ENCODE results near the gene CHRM3. TPM values are rescaled to one million over a fixed set of nuclear protein-coding genes. Genes with fewer than 3 reads are reported as not detected.

The CHRM3 gene
- total and polyA plus RNA-seq, 2 donors (not counting 1 experiment from before 2014, with no cell fraction given), result not detected

DNA sequence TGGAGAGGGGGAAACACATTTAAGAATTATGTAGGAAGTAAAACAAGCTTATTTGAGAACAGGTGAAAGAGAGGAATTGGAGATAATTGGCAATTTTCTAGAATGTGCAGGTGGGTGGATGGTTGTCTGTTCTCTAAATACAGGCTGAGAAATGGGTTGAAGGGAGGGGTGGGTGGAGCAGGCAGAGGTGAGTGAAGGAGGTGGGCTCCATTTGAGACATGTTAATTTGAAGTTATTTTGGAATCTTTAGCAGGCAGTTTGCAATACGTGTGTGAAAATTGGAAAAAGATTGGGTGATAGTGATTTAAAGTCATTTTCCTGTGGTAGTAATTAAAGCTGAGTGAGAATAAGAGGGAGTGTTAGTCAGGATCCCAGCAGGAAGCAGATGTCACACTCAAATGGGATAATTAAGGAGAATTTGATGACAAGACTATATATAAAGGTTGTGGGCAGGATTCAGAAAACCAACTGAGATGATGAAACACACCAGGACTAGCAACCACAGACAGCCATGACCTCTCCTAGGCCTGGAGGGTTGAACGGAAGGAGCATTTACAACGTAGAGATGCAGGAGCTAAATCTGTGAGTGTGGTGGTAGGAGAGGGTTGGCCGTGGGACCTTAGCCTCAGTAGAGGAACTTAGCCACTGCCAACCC lies 40.6 kb downstream of the CHRM3 start:
- 73% methylated on average over 1 of the region's 4 CpGs for WGBS (ENCODE audit: insufficient coverage)
- Histone ChIP-seq H3K27me3 (replicated peaks in 1 of 4; ENCODE audit: control extremely low read depth in 1 of 4, control insufficient read depth in 3 of 4, insufficient read depth in 4 of 4, low read length in 3 of 4) (no peaks in the 10 kb centered on the region), H3K9ac (ENCODE audit: low read length) (no peak overlapping the region), H4K20me1 (ENCODE audit: control insufficient read depth, insufficient read depth, low read length, poor library complexity, severe bottlenecking) (no peaks in the 10 kb centered on the region), H3K4me3 (ENCODE audit: control extremely low read depth in 1 of 5, extremely low read depth in 1 of 5, insufficient read depth in 1 of 5, low read depth in 2 of 5, low read length in 4 of 5) (no peak overlapping the region), H3K36me3 (replicated peaks in 1 of 2; ENCODE audit: control extremely low read depth in 1 of 2, control insufficient read depth in 1 of 2, extremely low read depth in 1 of 2, insufficient read depth in 2 of 2, low read length in 1 of 2) (no peaks in the 10 kb centered on the region), H3K9me3 (ENCODE audit: control extremely low read depth in 1 of 3, control insufficient read depth in 2 of 3, insufficient read depth in 1 of 3, low read length in 2 of 3) (no peaks in the 10 kb centered on the region), H3K4me2 (replicated peaks; ENCODE audit: low read depth, low read length, poor library complexity, severe bottlenecking) (no peak overlapping the region), H3K27ac (ENCODE audit: low read length in 2 of 2) (no peak overlapping the region), H3K4me1 (ENCODE audit: control insufficient read depth in 2 of 2, insufficient read depth in 2 of 2, low read length in 2 of 2) (no peaks in the 10 kb centered on the region), H3K79me2 (ENCODE audit: control insufficient read depth, insufficient read depth, low read length) (no peaks in the 10 kb centered on the region), H2AFZ (ENCODE audit: insufficient read depth, low read depth, low read length, poor library complexity, severe bottlenecking) (no peak overlapping the region)
- ATAC-seq (ENCODE audit: low read depth) (no peak), DNase-seq (no peak)
- CTCF ChIA-PET, result no interaction called here
- no peaks in the 10 kb centered on the region for H3K4me1 Mint-ChIP-seq
- intact Hi-C loops (cut with micrococcal nuclease), result no loop called here
- no peak overlapping the region for H3K4me3 Mint-ChIP-seq
- peaks cover 2% of the 10 kb centered on the region for H3K9me3 Mint-ChIP-seq (ENCODE audit: insufficient read depth)
- H3K27me3 Mint-ChIP-seq, result no peaks in the 10 kb centered on the region
- no peak overlapping the region for H3K27ac Mint-ChIP-seq
- POLR2A ChIA-PET, result no interaction called here
- TF ChIP-seq EZH2 (IDR thresholded peaks at IDR 0.05; ENCODE audit: borderline replicate concordance, insufficient read depth, low read depth, low read length, poor library complexity, severe bottlenecking), result no peak
- TF ChIP-seq, protein P1, sequence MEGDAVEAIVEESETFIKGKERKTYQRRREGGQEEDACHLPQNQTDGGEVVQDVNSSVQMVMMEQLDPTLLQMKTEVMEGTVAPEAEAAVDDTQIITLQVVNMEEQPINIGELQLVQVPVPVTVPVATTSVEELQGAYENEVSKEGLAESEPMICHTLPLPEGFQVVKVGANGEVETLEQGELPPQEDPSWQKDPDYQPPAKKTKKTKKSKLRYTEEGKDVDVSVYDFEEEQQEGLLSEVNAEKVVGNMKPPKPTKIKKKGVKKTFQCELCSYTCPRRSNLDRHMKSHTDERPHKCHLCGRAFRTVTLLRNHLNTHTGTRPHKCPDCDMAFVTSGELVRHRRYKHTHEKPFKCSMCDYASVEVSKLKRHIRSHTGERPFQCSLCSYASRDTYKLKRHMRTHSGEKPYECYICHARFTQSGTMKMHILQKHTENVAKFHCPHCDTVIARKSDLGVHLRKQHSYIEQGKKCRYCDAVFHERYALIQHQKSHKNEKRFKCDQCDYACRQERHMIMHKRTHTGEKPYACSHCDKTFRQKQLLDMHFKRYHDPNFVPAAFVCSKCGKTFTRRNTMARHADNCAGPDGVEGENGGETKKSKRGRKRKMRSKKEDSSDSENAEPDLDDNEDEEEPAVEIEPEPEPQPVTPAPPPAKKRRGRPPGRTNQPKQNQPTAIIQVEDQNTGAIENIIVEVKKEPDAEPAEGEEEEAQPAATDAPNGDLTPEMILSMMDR (IDR thresholded peaks at IDR 0.05), result no peak

DNA sequence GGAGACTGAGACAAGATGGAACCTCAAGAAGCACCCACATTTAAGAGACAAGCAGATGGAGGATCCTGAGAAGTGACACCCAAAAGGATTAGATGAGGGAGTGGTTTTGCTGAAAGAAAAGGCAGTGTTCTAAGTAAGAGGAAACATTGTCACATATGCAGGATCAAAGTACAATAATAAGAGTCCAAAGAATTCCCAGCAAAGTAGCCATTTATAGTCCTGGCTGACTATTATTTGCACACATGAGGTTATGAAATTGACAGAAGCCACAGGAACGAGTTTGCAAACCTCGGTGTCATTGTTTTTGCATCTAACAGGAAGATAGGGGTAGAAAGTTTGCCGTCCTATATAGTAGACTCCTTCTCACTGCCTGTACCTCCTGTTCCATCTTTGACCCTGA lies 41.3 kb downstream of the CHRM3 start:
- H3K9me3 ChIP-seq (ENCODE audit: control extremely low read depth in 1 of 3, control insufficient read depth in 2 of 3, insufficient read depth in 1 of 3, low read length in 2 of 3), result no peaks in the 10 kb centered on the region
- DNase-seq (no peak), ATAC-seq (ENCODE audit: low read depth) (no peak)
- H3K4me3 ChIP-seq (ENCODE audit: control extremely low read depth in 1 of 5, extremely low read depth in 1 of 5, insufficient read depth in 1 of 5, low read depth in 2 of 5, low read length in 4 of 5), result no peak overlapping the region
- no peak for TF ChIP-seq EZH2 (IDR thresholded peaks at IDR 0.05; ENCODE audit: borderline replicate concordance, insufficient read depth, low read depth, low read length, poor library complexity, severe bottlenecking)
- TF ChIP-seq, protein P1 (IDR thresholded peaks at IDR 0.05), result no peak
- H3K9ac ChIP-seq (ENCODE audit: low read length), result no peak overlapping the region
- Mint-ChIP-seq H3K4me3 (no peak overlapping the region), H3K9me3 (ENCODE audit: insufficient read depth) (peaks cover 2% of the 10 kb centered on the region), H3K27ac (no peak overlapping the region), H3K27me3 (no peaks in the 10 kb centered on the region), H3K4me1 (no peaks in the 10 kb centered on the region)
- H2AFZ ChIP-seq (ENCODE audit: insufficient read depth, low read depth, low read length, poor library complexity, severe bottlenecking), result no peak overlapping the region
- ChIA-PET CTCF (no interaction called here), POLR2A (no interaction called here)
- no peaks in the 10 kb centered on the region for H3K4me1 ChIP-seq (ENCODE audit: control insufficient read depth in 2 of 2, insufficient read depth in 2 of 2, low read length in 2 of 2)
- no peak overlapping the region for H3K4me2 ChIP-seq (replicated peaks; ENCODE audit: low read depth, low read length, poor library complexity, severe bottlenecking)
- H3K79me2 ChIP-seq (ENCODE audit: control insufficient read depth, insufficient read depth, low read length), result no peaks in the 10 kb centered on the region
- H3K36me3 ChIP-seq (replicated peaks in 1 of 2; ENCODE audit: control extremely low read depth in 1 of 2, control insufficient read depth in 1 of 2, extremely low read depth in 1 of 2, insufficient read depth in 2 of 2, low read length in 1 of 2), result no peaks in the 10 kb centered on the region
- no CpG with 5 or more reads among the region's 3 CpGs for WGBS (ENCODE audit: insufficient coverage)
- H3K27me3 ChIP-seq (replicated peaks in 1 of 4; ENCODE audit: control extremely low read depth in 1 of 4, control insufficient read depth in 3 of 4, insufficient read depth in 4 of 4, low read length in 3 of 4), result no peaks in the 10 kb centered on the region
- H4K20me1 ChIP-seq (ENCODE audit: control insufficient read depth, insufficient read depth, low read length, poor library complexity, severe bottlenecking), result no peaks in the 10 kb centered on the region
- intact Hi-C loops (cut with micrococcal nuclease), result no loop called here
- no peak overlapping the region for H3K27ac ChIP-seq (ENCODE audit: low read length in 2 of 2)
